ENCODE results near the gene PHEX.

The PHEX gene

GRCh38 chrX:22090181-22090580, 58.1 kb downstream of the PHEX start:
- no peak for DNase-seq (ENCODE audit: low read depth, low spot score)
- no peak overlapping the region for H3K4me3 ChIP-seq (ENCODE audit: low read length)

DNA sequence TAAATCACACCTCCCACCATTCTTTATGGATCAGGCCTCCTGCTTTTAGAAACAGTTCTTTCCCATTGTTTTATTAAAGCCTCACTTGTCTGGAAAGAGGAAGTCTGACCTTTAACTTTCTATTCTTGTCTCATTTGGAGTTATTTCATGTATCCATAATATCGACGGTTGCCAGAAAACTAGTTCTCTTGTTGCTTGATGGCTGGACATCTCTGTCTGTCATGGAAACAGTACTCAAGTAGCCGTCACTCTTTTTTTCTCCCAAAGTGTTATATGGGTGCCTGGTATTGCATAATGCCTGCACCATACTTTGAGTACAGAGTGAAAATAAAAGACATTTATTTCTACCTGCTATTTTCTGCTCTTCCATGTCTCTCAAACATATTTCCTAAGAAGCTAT, 61.4 kb downstream of the PHEX start:
- DNase-seq (ENCODE audit: low read depth, low spot score): no peak
- no peak overlapping the region for H3K4me3 ChIP-seq (ENCODE audit: low read length)

DNA sequence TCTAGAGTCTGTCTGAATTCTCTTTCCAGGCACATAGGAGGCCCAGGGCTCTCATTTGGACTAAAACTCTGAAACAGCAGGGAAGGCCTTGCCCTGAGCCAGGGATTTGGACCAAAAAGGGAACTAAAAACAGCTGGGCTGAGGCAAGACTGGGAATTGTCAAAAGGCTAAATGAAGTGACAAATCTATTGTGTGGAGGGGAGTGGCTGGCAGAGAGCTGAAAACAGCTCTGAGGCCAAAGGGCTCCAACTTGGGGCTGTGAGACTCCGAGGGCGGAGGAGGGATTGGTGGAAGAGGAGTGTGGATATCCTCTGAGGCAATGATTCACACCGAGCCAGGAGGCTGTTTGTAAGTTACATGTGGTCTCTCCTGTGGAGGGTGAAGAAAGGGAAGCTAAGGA, 63.2 kb downstream of the PHEX start:
- H3K4me3 ChIP-seq (ENCODE audit: low read length): no peak overlapping the region
- DNase-seq (ENCODE audit: low read depth, low spot score): no peak

- no peak for DNase-seq (ENCODE audit: low read depth, low spot score)
- no peak overlapping the region for H3K4me3 ChIP-seq (ENCODE audit: low read length)
These were observed 63.7 kb downstream of the PHEX start for GRCh38 chrX:22095856-22096255.

- no peak for DNase-seq (ENCODE audit: low read depth, low spot score)
- H3K4me3 ChIP-seq (ENCODE audit: low read length): no peak overlapping the region
These were observed 65.0 kb downstream of the PHEX start for GRCh38 chrX:22097012-22097694.

DNA sequence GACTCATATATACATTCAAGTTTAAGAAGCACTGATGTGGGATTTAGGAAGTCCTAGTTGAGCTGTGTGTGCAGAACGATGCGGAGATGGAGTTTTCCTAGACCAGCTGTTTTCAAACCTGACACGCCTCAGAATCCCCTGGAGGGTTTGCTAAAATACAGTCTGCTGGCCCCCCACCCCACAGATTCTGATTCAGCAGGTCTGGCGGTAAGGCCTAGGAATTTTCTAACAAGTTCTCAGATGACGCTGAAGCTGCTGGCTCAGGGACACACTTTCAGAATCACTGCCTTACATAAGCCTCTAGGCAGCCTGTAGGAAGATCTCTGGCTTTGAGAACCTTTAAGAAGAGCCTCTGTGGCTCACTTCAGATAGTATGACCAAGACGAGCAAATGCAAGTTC, 73.1 kb downstream of the PHEX start:
- no peak for DNase-seq (ENCODE audit: low read depth, low spot score)
- no peak overlapping the region for H3K4me3 ChIP-seq (ENCODE audit: low read length)

DNA sequence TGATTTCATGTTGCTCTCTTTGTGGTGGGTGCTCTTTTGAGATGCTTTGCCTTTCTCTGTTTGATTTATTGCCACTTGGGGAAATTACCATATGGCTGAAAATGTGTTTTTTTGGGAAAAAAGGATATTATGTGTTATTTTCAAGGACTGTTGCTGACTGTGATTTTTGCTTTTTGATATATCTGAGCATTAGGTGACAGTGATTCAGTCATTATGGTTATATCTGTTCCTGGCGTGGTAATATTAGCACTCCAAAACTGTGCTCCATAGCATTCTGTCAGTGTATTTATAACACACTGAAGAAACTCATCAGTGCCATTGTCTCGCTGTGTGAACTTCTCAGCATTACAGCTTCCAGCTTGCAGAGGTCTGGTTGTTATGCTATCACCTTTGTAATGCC, 73.8 kb downstream of the PHEX start:
- H3K4me3 ChIP-seq (ENCODE audit: low read length): no peak overlapping the region

DNA sequence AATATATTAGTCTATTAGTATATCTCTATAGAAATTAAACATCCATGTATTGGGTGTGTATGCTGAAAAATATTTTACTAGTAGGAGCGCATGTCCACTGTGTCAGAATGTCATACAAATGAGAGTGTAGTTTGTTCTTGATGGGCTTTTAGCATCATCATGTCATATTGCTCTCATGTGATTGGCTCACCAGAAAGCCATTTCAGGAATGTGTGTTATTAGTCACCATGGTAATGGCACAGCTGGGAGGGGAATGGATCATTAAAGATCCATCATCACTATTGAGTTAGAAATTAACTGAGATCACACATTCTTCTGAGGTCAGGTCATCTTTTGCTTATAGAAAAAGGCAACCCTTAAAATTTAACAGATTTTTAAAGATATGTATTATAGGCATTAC, 77.3 kb downstream of the PHEX start:
- H3K4me3 ChIP-seq (ENCODE audit: low read length): no peak overlapping the region
- DNase-seq (ENCODE audit: low read depth, low spot score): no peak

More for the DNA sequence above, 73.8 kb downstream of the PHEX start:
- DNase-seq (ENCODE audit: low read depth, low spot score): no peak

GRCh38 chrX:22110729-22111494, 78.8 kb downstream of the PHEX start:
- H3K4me3 ChIP-seq (ENCODE audit: low read length): no peak overlapping the region
- DNase-seq (ENCODE audit: low read depth, low spot score): no peak

DNA sequence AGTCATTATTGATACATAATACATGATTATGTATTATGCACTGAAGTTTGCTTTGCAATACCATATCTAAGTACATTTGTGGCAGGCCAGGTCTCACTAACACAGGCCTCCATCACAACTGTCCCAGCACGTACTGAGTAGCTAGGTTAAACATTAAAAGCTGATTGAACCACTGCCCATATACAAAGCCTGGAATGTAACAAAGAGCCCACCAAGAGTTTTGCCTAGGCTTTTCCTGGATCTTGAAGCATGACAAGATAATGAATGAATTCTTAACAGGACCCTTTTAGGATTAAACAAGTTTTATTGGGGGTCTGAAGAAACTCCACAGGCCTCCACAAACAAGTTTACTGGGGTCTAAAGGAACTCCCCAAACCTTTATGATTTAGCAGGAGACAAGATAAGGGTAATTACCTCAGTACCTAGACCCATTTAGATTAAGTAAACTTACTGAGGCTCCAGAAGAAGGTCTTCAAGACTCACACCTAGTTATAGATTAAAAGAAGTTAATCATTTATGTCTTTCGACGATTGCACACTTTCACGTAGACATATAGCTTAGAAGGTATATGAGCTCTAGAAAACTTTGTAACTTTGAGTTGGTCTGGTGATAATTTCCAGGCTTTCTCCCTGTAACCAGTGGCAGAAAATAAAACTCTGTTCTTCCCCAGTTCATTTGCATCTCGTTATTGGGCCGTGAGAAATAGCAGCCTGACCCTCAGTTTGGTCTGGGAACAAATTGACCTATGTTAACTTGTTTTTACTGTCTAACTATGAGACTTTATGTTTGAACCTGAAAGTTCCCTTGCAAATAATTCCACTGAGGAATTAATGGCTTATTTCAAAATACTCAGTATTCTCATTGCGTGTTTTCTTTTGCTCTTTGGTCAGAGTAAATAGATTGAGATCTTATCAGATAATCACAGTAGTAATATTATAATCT, 84.8 kb downstream of the PHEX start:
- no peak for DNase-seq (ENCODE audit: low read depth, low spot score)
- no peak overlapping the region for H3K4me3 ChIP-seq (ENCODE audit: low read length)

- no peak overlapping the region for H3K4me3 ChIP-seq (ENCODE audit: low read length)
- DNase-seq (ENCODE audit: low read depth, low spot score): no peak
These were observed 85.5 kb downstream of the PHEX start for GRCh38 chrX:22117633-22118032.

- no peak for DNase-seq (ENCODE audit: low read depth, low spot score)
- no peak overlapping the region for H3K4me3 ChIP-seq (ENCODE audit: low read length)
These were observed 86.2 kb downstream of the PHEX start for GRCh38 chrX:22118161-22118830.

GRCh38 chrX:22121161-22121560, 89.0 kb downstream of the PHEX start:
- no peak for DNase-seq (ENCODE audit: low read depth, low spot score)

GRCh38 chrX:22122510-22122909, 90.4 kb downstream of the PHEX start:
- DNase-seq (ENCODE audit: low read depth, low spot score): no peak
- H3K4me3 ChIP-seq (ENCODE audit: low read length): no peak overlapping the region

More at GRCh38 chrX:22121161-22121560, 89.0 kb downstream of the PHEX start:
- H3K4me3 ChIP-seq (ENCODE audit: low read length): no peak overlapping the region

- H3K4me3 ChIP-seq (ENCODE audit: low read length): no peak overlapping the region
- no peak for DNase-seq (ENCODE audit: low read depth, low spot score)
These were observed 92.0 kb downstream of the PHEX start for GRCh38 chrX:22124098-22124497.

DNA sequence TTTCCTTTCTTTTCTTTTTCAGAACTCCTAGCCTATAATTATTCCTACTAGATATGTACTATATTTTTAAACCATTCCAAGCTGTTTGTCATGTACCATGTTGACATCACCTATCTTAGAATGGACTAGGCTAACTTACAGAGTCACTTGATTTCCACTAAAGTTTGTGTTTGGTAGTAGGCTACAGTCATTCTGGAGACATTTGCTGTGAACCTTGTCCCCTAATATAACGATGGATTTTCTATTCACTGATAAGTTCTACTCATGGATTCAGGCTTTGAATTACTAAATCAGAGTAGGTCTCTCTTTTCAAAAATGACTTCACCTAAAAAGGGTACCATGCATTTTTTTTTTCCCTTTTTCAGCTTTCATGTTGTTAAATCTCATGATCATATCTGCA, 93.4 kb downstream of the PHEX start:
- no peak overlapping the region for H3K4me3 ChIP-seq (ENCODE audit: low read length)
- DNase-seq (ENCODE audit: low read depth, low spot score): no peak

GRCh38 chrX:22126327-22126726, 94.2 kb downstream of the PHEX start:
- DNase-seq (ENCODE audit: low read depth, low spot score): no peak
- no peak overlapping the region for H3K4me3 ChIP-seq (ENCODE audit: low read length)

GRCh38 chrX:22128961-22129360, 96.8 kb downstream of the PHEX start:
- H3K4me3 ChIP-seq (ENCODE audit: low read length): no peak overlapping the region
- DNase-seq (ENCODE audit: low read depth, low spot score): no peak

DNA sequence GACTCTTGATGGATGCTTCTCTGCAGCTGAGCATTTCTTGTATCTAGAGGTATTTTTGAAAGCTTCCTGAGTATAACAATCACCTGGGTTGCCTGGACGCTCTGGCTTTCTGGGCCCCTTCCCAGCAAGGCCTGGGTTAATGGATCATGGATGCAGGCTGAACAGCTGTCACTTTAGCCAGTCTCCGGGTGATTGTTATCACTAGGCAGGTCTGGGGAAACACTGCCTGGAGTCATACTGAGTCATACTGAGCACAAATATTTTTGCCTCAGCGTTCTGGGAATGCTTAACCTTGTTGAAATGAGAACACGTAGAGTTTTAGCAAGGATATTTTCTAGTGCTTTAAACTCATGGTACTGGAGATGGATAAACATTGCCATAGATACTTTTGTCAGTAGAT, 102.6 kb downstream of the PHEX start:
- DNase-seq (ENCODE audit: low read depth, low spot score): no peak
- H3K4me3 ChIP-seq (ENCODE audit: low read length): no peak overlapping the region
